SH-SY5Y (cell line): ENCODE measurements around the gene BAD.

ENCODE experiments used
- GATA2 ChIP-seq: IDR thresholded peaks from 2 replicates; pipeline ENCODE4 v1.6.1; 2011; ENCODE audit warnings: mild to moderate bottlenecking, low read depth, low read length
- GATA3 ChIP-seq: IDR thresholded peaks from 2 replicates; pipeline ENCODE4 v1.6.1; 2011; ENCODE audit warnings: low read depth, mild to moderate bottlenecking, low read length, moderate library complexity

GRCh38 chr11:64229090-64229743 lies 55.2 kb downstream of the BAD start:
- TF ChIP-seq GATA2 (no peak), GATA3 (no peak)
